WTC11 (cell line): Measurements from ENCODE around the gene TMUB1. TPM values are rescaled to one million over a fixed set of nuclear protein-coding genes. Genes with fewer than 3 reads are reported as not detected.

Experiments used
- ELF4 ChIP-seq: sonication (generic); formaldehyde crosslinking; IDR thresholded peaks from 2 replicates; pipeline ENCODE4 v1.8.1; 2022; ENCODE audit warnings: low read depth, mild to moderate bottlenecking, moderate library complexity, missing genetic modification reagents
- MYBL2 ChIP-seq: sonication (generic); formaldehyde crosslinking; IDR thresholded peaks from 2 replicates; pipeline ENCODE4 v1.8.1; 2023; ENCODE audit warnings: mild to moderate bottlenecking, moderate library complexity, missing genetic modification reagents
- NFATC4 ChIP-seq: fragments of 250-450 bp; sonication (Bioruptor Pico); IDR thresholded peaks from 2 replicates; pipeline ENCODE4 v1.9.0; 2021; ENCODE audit warnings: mild to moderate bottlenecking
- total RNA-seq: library from RNA; stranded (reverse); gene quantifications from 3 replicates; pipeline ENCODE4 v1.2.3, GENCODE V29; 2021

Gene TMUB1
- total RNA-seq, 1 experiment from 2014 or later, result 72.8 TPM

DNA sequence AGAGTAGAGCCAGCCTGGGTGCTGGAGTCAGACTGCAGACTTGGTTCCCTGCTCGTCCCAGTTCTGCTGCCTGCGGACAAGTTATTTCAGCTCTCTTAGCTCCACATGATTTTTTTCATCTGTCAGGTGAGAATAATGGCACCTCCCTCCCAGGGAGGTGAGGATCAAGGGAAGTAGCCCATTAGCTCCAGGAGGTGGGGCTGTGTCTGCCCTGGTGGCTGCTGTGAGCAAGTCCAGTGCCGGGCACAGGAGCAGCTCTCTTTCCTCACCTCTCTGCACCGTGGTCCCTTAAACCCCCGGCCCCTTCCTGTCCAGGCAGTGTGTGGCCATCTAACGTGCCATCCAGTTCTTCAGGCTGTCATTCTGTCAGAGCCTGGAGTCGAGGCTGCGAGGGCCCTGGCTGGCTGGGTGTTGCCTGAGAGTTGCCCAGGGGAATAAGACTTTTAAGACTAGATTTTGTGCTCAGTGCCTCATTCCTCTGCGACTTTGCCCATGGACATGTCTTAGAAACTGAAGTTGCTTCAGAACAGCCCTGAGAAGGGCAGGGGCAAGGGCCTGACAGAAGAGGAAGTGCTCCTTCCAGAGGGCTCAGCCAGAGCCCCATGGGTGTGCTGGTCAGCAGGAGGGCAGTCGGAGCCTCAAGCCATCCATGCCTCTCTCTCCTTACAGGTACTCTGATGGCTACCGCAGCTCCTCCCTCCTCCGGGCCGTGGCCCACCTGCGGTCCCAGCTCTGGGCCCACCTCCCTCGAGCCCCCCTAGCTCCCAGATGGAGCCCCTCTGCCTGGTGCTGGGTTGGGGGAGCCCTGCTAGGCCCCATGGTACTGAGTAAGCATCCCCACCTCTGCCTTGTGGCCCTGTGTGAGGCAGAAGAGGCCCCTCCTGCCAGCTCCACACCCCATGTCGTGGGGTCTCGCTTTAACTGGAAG, 50.1 kb downstream of the TMUB1 start (continued):
- TF ChIP-seq ELF4 (no peak), NFATC4 (CRISPR knock-in tag) (no peak), MYBL2 (CRISPR knock-in tag) (no peak)

Other genes with a start within 250 kb of the TMUB1 start
- gene AOC1, start 231.0 kb downstream of the TMUB1 start, total RNA-seq, result 0.17 to 0.39 TPM (median 0.23 TPM) in 3 replicates
- gene KCNH2, start 105.2 kb downstream of the TMUB1 start, total RNA-seq, result 13.9 to 16.2 TPM (median 14.6 TPM) in 3 replicates
- gene NOS3, start 92.5 kb downstream of the TMUB1 start, total RNA-seq, result 5.7 to 7.0 TPM (median 6.6 TPM) in 3 replicates
- gene ATG9B, start 59.0 kb downstream of the TMUB1 start, total RNA-seq, result 2.4 to 3.8 TPM (median 2.4 TPM) in 3 replicates
- 27.9 to 35.9 TPM (median 28.4 TPM) in 3 replicates for gene ABCB8, start 55.0 kb downstream of the TMUB1 start, total RNA-seq
- gene ASIC3, start 35.0 kb downstream of the TMUB1 start, total RNA-seq, result 3.4 to 5.5 TPM (median 5.2 TPM) in 3 replicates
- 23.6 to 27.8 TPM (median 24.5 TPM) in 3 replicates for gene CDK5, start 25.6 kb downstream of the TMUB1 start, total RNA-seq
- gene SLC4A2, start 23.9 kb downstream of the TMUB1 start, total RNA-seq, result 131 to 164 TPM (median 131 TPM) in 3 replicates
- gene FASTK, start 2.7 kb downstream of the TMUB1 start, total RNA-seq, result 62.1 to 70.2 TPM (median 67.7 TPM) in 3 replicates
- gene AGAP3, start 3.0 kb upstream of the TMUB1 start, total RNA-seq, result 107 to 163 TPM (median 113 TPM) in 3 replicates
- 0.27 to 0.55 TPM in 2 of 3 replicates, not detected in the other for gene GBX1, start 84.2 kb upstream of the TMUB1 start, total RNA-seq
- gene ASB10, start 103.8 kb upstream of the TMUB1 start, total RNA-seq, result not detected in 3 replicates
- 0.87 TPM in 1 of 3 replicates, not detected in the others for gene H2BK1, start 127.0 kb upstream of the TMUB1 start, total RNA-seq
- 41.3 to 43.7 TPM (median 43.5 TPM) in 3 replicates for gene ABCF2, start 143.7 kb upstream of the TMUB1 start, total RNA-seq
- gene CHPF2, start 149.0 kb upstream of the TMUB1 start, total RNA-seq, result 25.0 to 30.7 TPM (median 26.3 TPM) in 3 replicates
- 5.8 to 9.0 TPM (median 5.9 TPM) in 3 replicates for gene SMARCD3, start 165.2 kb upstream of the TMUB1 start, total RNA-seq